GM12878 (cell line): Measurements from ENCODE around the gene HPF1. TPM values are rescaled to one million over a fixed set of nuclear protein-coding genes. Genes with fewer than 3 reads are reported as not detected.

Experiments
- ATAC-seq: fragments of 200-7000 bp; cut with Tn5 transposase; 3 replicates; pipeline ENCODE4 v1.9.1; 2020; ENCODE audit warnings: mild to moderate bottlenecking, moderate library complexity
- BruUV-seq: library from RNA; stranded (reverse); fragments of 400-500 nt; replicated peaks from 2 replicates; lab custom pipeline; 2021; lab: Mats Ljungman, UMichigan
- CTCF ChIA-PET: fragments of 300-600 bp; sonication (Branson Sonifier 250); formaldehyde crosslinking; extraction: SDS; loops from one replicate; lab custom pipeline; 2021; ENCODE audit warnings: inconsistent platforms; lab: Yijun Ruan, JAX
- POLR2A ChIA-PET: fragments of 350-600 bp; formaldehyde crosslinking; extraction: SDS; loops from one replicate; lab custom pipeline; 2021; ENCODE audit warnings: inconsistent platforms; lab: Charles Lee
- RAD21 ChIA-PET: fragments of 300-600 bp; sonication (Branson Sonifier 250); formaldehyde crosslinking; loops from one replicate; lab custom pipeline; 2023; ENCODE audit warnings: antibody characterized with exemption; ENCODE audit not compliant: unreplicated experiment; lab: Charles Lee
- SMC1A ChIA-PET: fragments of 300-600 bp; sonication (Branson Sonifier 250); formaldehyde crosslinking; loops from one replicate; lab custom pipeline; 2023; ENCODE audit not compliant: unreplicated experiment, uncharacterized antibody; lab: Charles Lee
- DNase-seq: peaks from one replicate; pipeline ENCODE4 v3.0.0-alpha.2; 2011; ENCODE audit warnings: low read depth, low spot score
- FAIRE-seq: peaks from 3 replicates; lab custom pipeline; 2011; peaks lifted over from hg19 to GRCh38; lab: Jason Lieb, UNC
- H2AFZ ChIP-seq: 2 replicates; pipeline ENCODE4 v1.6.0; 2011; ENCODE audit warnings: low read depth, low read length, control low read depth; ENCODE audit not compliant: control insufficient read depth
- H3K27ac ChIP-seq: 2 replicates; pipeline ENCODE4 v1.5.1; 2011; ENCODE audit warnings: control low read depth; ENCODE audit not compliant: control insufficient read depth, insufficient read depth
- H3K27me3 ChIP-seq, 2 experiments: replicated peaks in 1 of 2; 2 replicates each; pipeline versions ENCODE4 v1.6.0 to v1.6.1; 2011; ENCODE audit warnings: low read length in 1 of 2; ENCODE audit not compliant: control insufficient read depth in 2 of 2, insufficient read depth in 2 of 2
- H3K36me3 ChIP-seq, 2 experiments: 2 replicates each; pipeline ENCODE4 v1.5.1; 2011; ENCODE audit warnings: low read length in 1 of 2; ENCODE audit not compliant: control insufficient read depth in 2 of 2, insufficient read depth in 2 of 2
- H3K4me1 ChIP-seq: 2 replicates; pipeline ENCODE4 v1.6.1; 2011; ENCODE audit warnings: mild to moderate bottlenecking, low read length, moderate library complexity, mixed read lengths; ENCODE audit not compliant: control insufficient read depth, insufficient read depth
- H3K4me2 ChIP-seq: 2 replicates; pipeline ENCODE4 v1.6.0; 2011; ENCODE audit warnings: control low read depth; ENCODE audit not compliant: control insufficient read depth, insufficient read depth
- H3K4me3 ChIP-seq: fragments of 200-600 bp; sonication (generic); 2 replicates; pipeline ENCODE4 v1.5.1; 2016
- H3K79me2 ChIP-seq: 2 replicates; pipeline ENCODE4 v1.6.0; 2011; ENCODE audit warnings: low read length; ENCODE audit not compliant: control insufficient read depth, insufficient read depth
- H3K9ac ChIP-seq: 2 replicates; pipeline ENCODE4 v1.8.0; 2011; ENCODE audit warnings: low read length, control low read depth, mixed read lengths; ENCODE audit not compliant: control insufficient read depth, insufficient read depth
- H3K9me3 ChIP-seq: replicated peaks from 3 replicates; pipeline ENCODE4 v1.5.1; 2011; ENCODE audit warnings: mild to moderate bottlenecking, low read length; ENCODE audit not compliant: control insufficient read depth, insufficient read depth
- H4K20me1 ChIP-seq: 2 replicates; pipeline ENCODE4 v1.6.0; 2011; ENCODE audit not compliant: control insufficient read depth, insufficient read depth
- EED ChIP-seq: sonication (generic); IDR thresholded peaks from 2 replicates; pipeline ENCODE4 v1.6.1; 2016; ENCODE audit warnings: antibody characterized with exemption, low read depth
- EZH2 ChIP-seq: IDR thresholded peaks from 2 replicates; pipeline ENCODE4 v1.6.1; 2012; ENCODE audit warnings: low read depth, mild to moderate bottlenecking, control low read depth, inconsistent platforms, low read length, borderline replicate concordance; ENCODE audit not compliant: control insufficient read depth
- FOS ChIP-seq: IDR thresholded peaks from 3 replicates; pipeline ENCODE4 v1.6.1; 2011; ENCODE audit warnings: borderline replicate concordance; ENCODE audit not compliant: insufficient read length; ENCODE audit errors: extremely low read depth
- KLF5 ChIP-seq: fragments of 450-650 bp; IDR thresholded peaks from 2 replicates; pipeline ENCODE4 v1.6.1; 2014; ENCODE audit warnings: mild to moderate bottlenecking; ENCODE audit not compliant: partially characterized antibody
- TAF1 ChIP-seq: IDR thresholded peaks from 2 replicates; pipeline ENCODE4 v1.6.1; 2011; ENCODE audit warnings: mild to moderate bottlenecking, low read depth, low read length, borderline replicate concordance
- TCF7 ChIP-seq: IDR thresholded peaks from 2 replicates; pipeline ENCODE4 v1.6.1; 2014; ENCODE audit warnings: antibody characterized with exemption, borderline replicate concordance
- ZNF384 ChIP-seq: IDR thresholded peaks from 2 replicates; pipeline ENCODE4 v1.6.1; 2012; ENCODE audit warnings: low read depth, mild to moderate bottlenecking, low read length, improper control_type of control experiment, borderline replicate concordance
- WGBS: methylation state at CpG from one replicate; pipeline ENCODE4 v1.1.6; 2016; ENCODE audit warnings: low lambda C conversion rate; ENCODE audit not compliant: insufficient replicate concordance, insufficient coverage; ENCODE audit errors: missing lambda C conversion rate; 5-methylcytosine and 5-hydroxymethylcytosine counted together
- in situ Hi-C: fragments of 300-500 bp; cut with MboI; formaldehyde crosslinking; loops from 9 replicates; pipeline ENCODE4 v1.14.3; 2018; ENCODE audit warnings: mixed read lengths
- intact Hi-C: fragments of 100-400 bp; cut with micrococcal nuclease; formaldehyde crosslinking; loops from one replicate; pipeline ENCODE4 v1.14.2; 2022; ENCODE audit not compliant: unreplicated experiment
- polyA plus RNA-seq, 11 experiments: library from polyadenylated mRNA; depleted of rRNA in 4 of 11; unstranded in 6 of 11; stranded (reverse) in 5 of 11; fragments of >200 nt; fragmentation: Nextera tagmentation in 4 of 11; fragmentation: Illumina TruSeq in 1 of 11; extraction: Ambion mirVana in 4 of 11; extraction: Trizol in 1 of 11; gene quantifications; 1 replicate in 1 of 11; 2 replicates in 10 of 11; pipeline versions ENCODE4 v1.2.1 to v1.2.3, GENCODE V29; 2011 to 2016; ENCODE audit warnings: inconsistent platforms in 2 of 11, missing spikeins in 2 of 11, low read depth in 1 of 11
- total RNA-seq, 4 experiments: library from RNA; depleted of rRNA in 3 of 4; stranded (reverse); fragments of >200 nt in 3 of 4; fragmentation: Illumina TruSeq in 1 of 4; extraction: Trizol in 1 of 4; gene quantifications; 2 replicates each; pipeline versions ENCODE4 v1.2.1 to v1.2.3, GENCODE V29; 2013 to 2021
- TF ChIP-seq, protein P1 (sequence below): IDR thresholded peaks from 2 replicates; pipeline ENCODE4 v1.6.1; 2012; ENCODE audit warnings: mild to moderate bottlenecking, low read depth, low read length

Gene HPF1
- total and polyA plus RNA-seq, 10 of the 15 experiments (the other 5 are each of a cell fraction or from before 2014, with no cell fraction given), result 31.2 to 93.5 (median 48.7) TPM

DNA sequence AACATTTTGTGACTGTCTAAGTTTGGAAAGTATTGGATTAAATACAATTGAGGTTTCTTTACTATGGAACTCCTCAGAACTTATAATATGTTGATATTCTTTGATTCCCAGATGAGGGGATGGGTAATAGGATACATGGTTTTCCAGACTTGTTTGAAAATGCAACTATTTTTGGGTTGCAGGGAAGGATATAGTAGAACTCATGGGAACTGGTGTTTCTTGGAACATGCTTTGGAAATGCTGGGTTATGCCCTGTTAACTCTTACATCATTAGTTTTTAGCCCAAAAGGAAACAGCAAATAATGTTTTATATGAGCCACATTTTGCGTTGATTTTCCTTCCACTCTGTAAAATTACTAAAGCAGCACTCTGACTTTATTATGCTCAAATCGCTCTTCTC is 41.9 kb downstream of the HPF1 start:
- DNase-seq (no peak), FAIRE-seq (no peak), ATAC-seq (no peak)
- ChIA-PET SMC1A (interaction anchor here (0.8 to 1.1 kb wide), 2 partner anchors 25 to 103 kb away, joined by 3 read pairs; partner anchors contain the start of gene NEK1), CTCF (no interaction called here), RAD21 (no interaction called here), POLR2A (no interaction called here)
- peaks cover 0 to 13% of the 10 kb centered on the region in 2 experiments; a peak in 2 of 4 replicates for H3K36me3 ChIP-seq
- H3K4me3 ChIP-seq, result no peak overlapping the region
- H4K20me1 ChIP-seq, result no peaks in the 10 kb centered on the region
- in situ Hi-C loops, result no loop called here
- no peak overlapping the region for H2AFZ ChIP-seq
- no peaks in the 10 kb centered on the region for H3K4me1 ChIP-seq
- TF ChIP-seq ZNF384 (no peak), TCF7 (no peak), EED (no peak), TAF1 (no peak), KLF5 (no peak), EZH2 (no peak), FOS (no peak)
- TF ChIP-seq, protein P1, sequence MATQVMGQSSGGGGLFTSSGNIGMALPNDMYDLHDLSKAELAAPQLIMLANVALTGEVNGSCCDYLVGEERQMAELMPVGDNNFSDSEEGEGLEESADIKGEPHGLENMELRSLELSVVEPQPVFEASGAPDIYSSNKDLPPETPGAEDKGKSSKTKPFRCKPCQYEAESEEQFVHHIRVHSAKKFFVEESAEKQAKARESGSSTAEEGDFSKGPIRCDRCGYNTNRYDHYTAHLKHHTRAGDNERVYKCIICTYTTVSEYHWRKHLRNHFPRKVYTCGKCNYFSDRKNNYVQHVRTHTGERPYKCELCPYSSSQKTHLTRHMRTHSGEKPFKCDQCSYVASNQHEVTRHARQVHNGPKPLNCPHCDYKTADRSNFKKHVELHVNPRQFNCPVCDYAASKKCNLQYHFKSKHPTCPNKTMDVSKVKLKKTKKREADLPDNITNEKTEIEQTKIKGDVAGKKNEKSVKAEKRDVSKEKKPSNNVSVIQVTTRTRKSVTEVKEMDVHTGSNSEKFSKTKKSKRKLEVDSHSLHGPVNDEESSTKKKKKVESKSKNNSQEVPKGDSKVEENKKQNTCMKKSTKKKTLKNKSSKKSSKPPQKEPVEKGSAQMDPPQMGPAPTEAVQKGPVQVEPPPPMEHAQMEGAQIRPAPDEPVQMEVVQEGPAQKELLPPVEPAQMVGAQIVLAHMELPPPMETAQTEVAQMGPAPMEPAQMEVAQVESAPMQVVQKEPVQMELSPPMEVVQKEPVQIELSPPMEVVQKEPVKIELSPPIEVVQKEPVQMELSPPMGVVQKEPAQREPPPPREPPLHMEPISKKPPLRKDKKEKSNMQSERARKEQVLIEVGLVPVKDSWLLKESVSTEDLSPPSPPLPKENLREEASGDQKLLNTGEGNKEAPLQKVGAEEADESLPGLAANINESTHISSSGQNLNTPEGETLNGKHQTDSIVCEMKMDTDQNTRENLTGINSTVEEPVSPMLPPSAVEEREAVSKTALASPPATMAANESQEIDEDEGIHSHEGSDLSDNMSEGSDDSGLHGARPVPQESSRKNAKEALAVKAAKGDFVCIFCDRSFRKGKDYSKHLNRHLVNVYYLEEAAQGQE, result no peak
- no peaks in the 10 kb centered on the region for H3K79me2 ChIP-seq
- H3K9ac ChIP-seq, result no peak overlapping the region
- no peak overlapping the region for H3K4me2 ChIP-seq
- WGBS, result 100% methylated on average over 2 of the region's 2 CpGs
- H3K27me3 ChIP-seq, result no peaks in the 10 kb centered on the region
- intact Hi-C loops, result no loop called here
- no peaks in the 10 kb centered on the region for H3K9me3 ChIP-seq
- H3K27ac ChIP-seq, result no peak overlapping the region
- BruUV-seq, result no TSS peak
